ENCODE measurements around the gene ZC3H14.
A peak's percentile ranks its signal among the peaks of the same experiment; 100 is the strongest.

The ZC3H14 gene

GRCh38 chr14:88612981-88613380 lies 50.1 kb downstream of the ZC3H14 start:
- DNase-seq: peak in 1 of 4 experiments; percentile 11

GRCh38 chr14:88613552-88614010 lies 50.7 kb downstream of the ZC3H14 start:
- peak; percentile 35 to 72 (median 56) for DNase-seq

GRCh38 chr14:88614218-88614907 lies 51.5 kb downstream of the ZC3H14 start:
- DNase-seq: no peak

DNA sequence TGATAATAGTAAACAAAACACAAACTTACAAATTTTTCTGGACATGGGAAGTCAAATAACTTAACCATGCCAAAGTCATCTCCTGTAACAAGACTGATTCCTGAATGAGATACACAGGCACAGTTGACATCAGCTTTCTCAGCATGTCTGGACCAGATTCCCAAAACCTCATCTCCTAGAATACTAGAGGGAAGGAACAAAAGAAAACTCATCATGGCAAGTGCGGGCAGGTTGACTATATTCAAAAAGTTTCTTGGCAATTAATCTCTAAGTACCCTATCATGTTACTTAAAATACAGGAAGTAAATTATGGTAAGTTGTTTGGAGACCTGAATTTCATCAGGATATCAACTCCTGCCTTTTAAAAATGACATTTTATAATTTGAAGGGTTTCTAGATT lies 53.9 kb downstream of the ZC3H14 start:
- DNase-seq: no peak

GRCh38 chr14:88617479-88617878 lies 54.6 kb downstream of the ZC3H14 start:
- DNase-seq: no peak

DNA sequence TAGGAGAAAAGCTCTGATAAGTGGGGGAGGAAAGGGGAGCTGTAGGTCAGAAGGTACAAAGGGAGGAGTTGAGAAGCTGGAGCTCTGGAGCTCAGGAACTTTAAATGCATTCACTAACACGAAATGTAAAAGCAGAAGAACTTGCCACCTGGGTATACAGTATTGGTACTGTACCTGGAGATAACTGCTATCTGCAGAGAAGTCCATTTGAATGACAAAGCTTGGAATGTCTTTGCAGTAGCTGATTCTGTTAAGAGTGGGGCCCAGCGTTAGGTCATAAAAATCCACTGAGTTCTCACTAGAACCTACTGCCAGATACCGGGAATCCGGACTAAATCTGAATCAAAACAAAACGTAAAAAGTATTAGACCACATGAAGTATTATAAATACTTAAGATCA lies 55.6 kb downstream of the ZC3H14 start:
- DNase-seq: no peak

DNA sequence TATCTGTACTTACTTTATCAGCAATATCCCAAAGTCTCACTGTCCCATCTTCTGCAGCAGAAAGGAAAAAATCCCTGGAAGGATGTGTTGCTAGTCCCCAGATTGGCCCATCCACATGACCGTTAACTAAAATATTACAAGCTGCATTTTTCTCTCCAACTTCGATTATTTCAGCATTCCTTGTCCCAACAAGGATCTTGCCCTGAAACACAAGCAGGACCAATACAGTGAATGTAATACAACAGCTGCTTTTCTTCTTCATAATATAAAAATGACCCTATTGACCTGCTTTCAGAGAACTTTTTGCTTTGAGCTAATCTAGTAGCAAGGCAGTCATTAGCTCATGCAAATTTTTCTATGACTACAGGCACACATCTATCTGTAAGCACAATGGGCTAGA lies 58.3 kb downstream of the ZC3H14 start:
- DNase-seq: no peak

DNA sequence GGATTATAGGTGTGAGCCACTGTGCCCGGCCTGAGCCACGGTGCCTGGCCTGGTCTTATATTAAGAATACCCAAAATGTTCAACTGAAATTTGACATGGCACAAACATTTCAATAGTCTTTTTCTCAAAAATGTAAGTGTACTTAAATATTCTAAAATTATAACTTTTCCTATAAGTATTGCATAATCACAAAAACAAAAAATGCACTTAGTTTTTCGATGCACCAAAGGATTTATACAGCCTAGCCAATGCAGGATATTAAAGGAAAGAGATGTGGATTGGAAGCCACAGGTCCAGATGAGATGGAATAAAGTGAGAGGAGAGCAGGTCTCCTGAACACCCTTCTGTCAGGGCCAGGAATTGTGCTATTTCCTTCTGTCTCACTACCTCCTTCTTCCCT lies 62.8 kb downstream of the ZC3H14 start:
- no peak for DNase-seq

GRCh38 chr14:88628033-88628432 lies 65.2 kb downstream of the ZC3H14 start:
- DNase-seq: no peak

DNA sequence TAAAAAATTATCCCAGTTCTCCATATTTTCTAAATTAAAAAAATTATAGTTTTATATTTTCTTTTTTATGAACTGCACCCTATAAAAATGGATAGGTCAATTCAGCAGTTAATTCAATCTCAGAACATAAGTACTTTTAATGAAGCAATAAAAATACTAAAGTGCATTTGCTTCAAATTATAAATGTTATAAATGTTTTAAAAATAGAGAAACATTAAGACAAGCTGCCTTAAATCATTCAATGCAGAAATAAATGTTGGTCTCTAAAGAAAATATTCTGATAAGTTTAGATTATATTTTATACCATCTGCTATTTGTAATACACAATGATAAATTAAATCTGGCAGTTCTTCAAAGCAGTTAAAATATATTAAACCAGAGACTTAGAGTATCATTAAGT lies 65.6 kb downstream of the ZC3H14 start:
- DNase-seq: no peak

- DNase-seq: no peak
Observed at GRCh38 chr14:88630565-88630964, 67.7 kb downstream of the ZC3H14 start.

DNA sequence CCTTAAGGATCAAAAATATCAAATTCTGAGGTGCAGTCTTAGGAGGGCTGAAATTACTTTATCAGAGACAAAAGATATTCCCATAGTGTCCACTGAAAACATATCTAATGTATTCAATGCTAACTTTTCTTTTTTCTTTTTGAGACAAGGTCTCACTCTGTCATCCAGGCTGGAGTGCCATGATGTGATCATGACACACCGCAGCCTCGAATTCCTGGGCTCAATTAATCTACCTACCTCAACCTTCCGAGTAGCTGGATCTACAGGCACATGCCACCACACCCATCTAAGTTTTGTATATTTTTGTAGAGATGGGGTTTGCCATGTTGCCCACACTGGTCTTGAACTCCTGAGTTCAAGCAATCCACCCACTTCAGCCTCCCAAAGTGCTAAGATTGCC lies 68.3 kb downstream of the ZC3H14 start:
- DNase-seq: no peak

DNA sequence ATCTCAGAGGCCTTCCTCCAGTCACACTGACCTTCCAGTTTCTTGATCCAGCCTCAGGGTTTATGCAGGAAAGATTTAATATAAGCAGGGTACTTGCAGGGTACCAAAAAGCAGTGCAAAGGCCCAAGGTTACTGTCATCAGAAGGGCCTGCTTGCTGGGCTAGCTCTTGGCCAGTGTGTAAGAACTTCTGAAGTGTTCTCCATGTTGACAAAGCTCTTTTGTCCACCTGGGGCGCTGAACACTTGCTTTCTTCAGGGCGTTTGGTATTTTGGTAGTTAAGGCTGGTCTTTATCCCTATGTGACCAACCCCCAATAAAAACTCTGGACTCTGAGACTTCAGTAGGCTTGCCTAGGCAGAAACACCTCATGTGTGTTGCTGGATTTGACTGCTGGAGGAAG lies 69.7 kb downstream of the ZC3H14 start:
- no peak for DNase-seq

GRCh38 chr14:88639221-88639620 lies 76.4 kb downstream of the ZC3H14 start:
- no peak for DNase-seq

GRCh38 chr14:88660056-88660455 lies 97.2 kb downstream of the ZC3H14 start:
- DNase-seq: no peak

- DNase-seq: peak; percentile 77 to 91 (median 84)
Observed at GRCh38 chr14:88667555-88668273, 104.9 kb downstream of the ZC3H14 start.

DNA sequence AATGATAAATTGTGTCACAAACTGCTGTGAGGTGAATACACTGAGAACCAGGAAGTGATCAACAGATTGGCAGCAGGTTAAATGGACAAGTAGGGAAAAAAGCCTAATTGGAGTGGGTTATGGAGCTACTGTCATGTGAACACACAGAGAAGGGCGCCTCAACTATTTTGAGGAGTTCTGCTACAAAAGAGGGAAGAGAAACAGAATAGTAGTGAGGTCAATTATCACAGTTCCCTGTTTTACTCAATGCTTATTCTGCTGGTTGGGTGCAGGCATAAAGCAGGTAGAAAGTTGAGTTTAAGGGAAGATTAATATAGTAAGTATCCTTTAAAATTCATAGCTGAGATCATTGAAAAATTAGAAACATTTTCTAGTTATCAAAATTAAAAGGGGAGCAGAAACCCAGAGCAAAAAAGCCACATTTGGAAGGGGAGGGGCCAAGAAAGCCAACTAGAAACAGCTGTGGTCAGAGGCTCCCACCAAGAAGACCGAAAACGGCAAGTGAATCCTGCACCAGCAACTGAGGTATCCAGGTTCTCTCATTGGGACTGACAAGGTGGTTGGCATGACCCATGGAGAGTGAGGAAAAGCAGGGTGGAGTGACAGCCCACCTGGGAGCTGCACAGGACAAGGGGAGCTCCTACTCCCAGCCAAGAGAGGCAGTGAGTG lies 105.7 kb downstream of the ZC3H14 start:
- DNase-seq: peak; percentile 42 to 78 (median 62)

DNA sequence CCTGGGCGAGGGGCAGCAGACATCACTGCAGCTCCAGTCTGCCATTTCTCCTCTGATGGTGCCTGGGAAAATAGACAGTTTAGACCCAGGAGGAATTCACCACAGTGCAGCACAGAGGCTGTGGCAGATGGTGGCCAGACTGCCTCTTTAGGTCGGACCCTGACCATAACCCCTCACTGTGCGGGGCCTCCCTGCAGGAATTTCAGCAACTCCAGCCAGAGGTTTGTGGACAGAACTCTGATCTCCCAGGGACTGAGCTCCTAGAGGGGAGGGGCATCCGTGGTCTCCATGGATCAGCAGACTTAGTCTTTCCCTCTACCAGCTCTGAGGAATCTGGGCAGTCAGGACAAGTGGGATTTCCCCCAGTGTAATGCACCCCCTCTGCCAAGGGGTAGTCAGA lies 106.5 kb downstream of the ZC3H14 start:
- no peak for DNase-seq
